GM19240 (cell line): ENCODE measurements around the gene WASHC2C.
"Not testable (repeated sequence)": the region's sequence is repeated elsewhere in the genome, so short reads cannot be mapped to it uniquely, and the experiment has no call there.

ENCODE experiments used
- DNase-seq: peaks from one replicate; pipeline ENCODE4 v3.0.0; 2011; ENCODE audit warnings: low spot score; ENCODE audit not compliant: insufficient read length

WASHC2C gene

DNA sequence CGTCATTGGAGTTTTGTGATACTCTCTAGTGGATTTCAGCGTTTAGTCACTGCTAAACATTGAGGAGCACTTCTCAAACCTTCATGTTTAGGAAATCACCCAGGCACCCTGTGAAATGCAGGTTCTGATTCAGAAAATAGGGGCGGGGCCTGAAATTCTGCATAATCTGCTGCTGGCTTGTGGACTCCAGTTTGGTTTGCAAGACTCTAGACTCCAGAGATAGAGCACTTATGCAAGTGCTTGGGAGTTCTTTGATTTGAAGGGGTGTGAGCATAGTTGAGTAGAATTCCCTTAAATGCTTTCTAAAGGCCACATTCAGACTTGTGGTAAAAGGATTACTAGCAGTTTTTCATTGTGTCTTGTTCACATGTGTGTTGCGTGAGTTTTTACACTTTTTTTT, 41.3 kb downstream of the WASHC2C start:
- not testable (repeated sequence) for DNase-seq

DNA sequence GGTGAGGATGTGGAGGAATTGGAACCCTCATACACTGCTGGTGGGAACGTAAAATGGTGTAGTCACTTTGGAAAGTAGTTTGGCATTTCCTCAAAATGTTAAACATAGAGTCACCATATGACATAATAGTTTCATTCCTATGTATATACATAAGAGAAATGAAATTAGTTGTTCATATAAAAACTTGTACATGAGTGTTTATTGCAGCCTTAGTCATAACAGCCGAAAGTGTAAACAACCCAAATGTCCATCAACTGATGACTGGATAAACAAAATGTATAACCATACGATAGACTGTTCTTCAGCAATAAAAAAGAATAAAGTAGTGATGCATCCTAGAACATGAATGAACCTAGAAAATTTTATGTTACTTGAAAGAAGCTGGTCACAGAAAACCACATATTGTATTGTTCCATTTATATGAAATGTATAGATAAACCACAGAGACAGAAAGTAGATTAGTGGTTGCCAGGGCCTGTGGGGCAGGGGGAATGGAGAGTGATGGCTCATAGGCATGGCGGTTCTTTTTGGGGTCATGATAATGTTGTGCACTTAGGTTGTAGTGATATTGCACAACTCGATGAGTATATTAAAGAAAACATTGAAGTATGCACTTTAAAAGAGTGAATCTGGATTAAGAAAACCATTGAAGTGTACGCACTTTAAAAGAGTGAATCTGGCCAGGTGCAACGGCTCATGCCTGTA, 44.8 kb downstream of the WASHC2C start:
- DNase-seq: not testable (repeated sequence)

DNA sequence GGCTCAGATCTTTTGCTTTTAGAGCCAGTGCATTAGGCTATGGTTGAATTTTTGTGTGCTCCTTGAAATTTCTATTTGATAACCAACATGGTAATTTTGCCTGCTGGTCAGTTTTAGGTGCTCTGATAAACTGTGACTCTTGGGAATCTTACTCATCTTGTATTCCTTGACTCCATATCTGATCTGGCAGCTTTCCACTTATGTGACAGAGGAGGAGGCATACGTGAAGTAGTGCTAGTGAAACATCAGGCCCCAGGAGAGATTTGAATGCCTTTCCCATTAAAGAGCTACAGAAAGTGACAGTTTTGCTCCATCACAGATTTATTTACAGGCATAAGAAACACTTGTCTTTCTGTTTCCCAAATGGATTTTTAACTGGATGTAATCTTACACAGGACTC, 59.2 kb downstream of the WASHC2C start:
- DNase-seq: not testable (repeated sequence)

GRCh38 chr10:45787212-45787741, 60.2 kb downstream of the WASHC2C start:
- DNase-seq: not testable (repeated sequence)

GRCh38 chr10:45789991-45790390, 62.9 kb downstream of the WASHC2C start:
- DNase-seq: not testable (repeated sequence)

DNA sequence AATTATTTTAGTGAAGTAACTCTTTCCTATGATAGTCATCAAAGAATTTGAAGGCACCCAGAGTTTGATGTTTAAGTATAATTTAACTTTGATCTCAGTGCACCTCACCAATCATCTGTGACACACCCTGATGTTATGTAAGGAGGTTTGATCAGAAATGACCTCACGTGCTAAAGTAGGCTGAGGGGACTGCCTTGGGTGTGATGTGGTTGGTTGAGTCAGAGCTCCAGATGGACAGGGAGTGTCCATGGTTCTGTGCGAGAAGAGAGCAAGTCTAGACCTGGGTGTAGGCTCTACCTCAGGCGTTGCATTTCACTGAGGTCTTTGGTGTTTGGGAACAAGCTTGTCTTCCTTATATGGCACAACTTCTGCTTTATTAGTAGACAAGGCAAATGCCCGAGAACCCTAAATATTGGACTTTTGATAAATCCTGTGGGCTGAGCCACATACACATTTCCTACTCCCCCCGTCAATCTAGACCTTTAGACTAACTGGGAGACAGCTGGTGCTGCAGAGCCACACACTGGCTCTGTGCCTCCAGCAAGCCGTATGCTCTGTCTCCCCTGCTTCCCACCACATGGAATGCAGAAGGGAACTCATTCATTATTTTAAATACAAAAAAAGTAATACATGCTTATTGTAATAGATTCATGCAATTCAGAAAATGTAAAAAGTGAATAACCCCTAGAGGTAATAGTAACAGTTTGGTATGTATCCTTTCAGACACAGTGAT, 63.8 kb downstream of the WASHC2C start:
- DNase-seq: not testable (repeated sequence)

DNA sequence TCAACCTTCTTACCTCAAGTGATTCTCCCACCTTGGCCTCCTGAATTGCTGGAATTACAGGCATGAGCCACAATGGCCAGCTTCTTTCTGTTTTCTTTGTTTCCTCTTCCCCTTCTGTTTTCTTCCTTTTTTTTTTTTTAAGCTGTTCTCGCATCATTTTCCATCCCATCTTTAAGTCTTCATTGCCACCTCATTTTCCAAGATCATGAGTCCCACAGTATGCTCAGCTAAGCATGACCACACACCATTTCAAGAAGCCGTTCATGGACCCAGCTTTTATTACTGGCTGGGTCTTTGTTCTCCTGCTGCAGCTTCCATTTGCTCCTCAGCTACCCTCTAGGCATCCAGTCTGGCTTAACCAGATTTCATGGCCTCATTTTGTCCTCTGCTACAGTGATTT, 67.7 kb downstream of the WASHC2C start:
- not testable (repeated sequence) for DNase-seq

DNA sequence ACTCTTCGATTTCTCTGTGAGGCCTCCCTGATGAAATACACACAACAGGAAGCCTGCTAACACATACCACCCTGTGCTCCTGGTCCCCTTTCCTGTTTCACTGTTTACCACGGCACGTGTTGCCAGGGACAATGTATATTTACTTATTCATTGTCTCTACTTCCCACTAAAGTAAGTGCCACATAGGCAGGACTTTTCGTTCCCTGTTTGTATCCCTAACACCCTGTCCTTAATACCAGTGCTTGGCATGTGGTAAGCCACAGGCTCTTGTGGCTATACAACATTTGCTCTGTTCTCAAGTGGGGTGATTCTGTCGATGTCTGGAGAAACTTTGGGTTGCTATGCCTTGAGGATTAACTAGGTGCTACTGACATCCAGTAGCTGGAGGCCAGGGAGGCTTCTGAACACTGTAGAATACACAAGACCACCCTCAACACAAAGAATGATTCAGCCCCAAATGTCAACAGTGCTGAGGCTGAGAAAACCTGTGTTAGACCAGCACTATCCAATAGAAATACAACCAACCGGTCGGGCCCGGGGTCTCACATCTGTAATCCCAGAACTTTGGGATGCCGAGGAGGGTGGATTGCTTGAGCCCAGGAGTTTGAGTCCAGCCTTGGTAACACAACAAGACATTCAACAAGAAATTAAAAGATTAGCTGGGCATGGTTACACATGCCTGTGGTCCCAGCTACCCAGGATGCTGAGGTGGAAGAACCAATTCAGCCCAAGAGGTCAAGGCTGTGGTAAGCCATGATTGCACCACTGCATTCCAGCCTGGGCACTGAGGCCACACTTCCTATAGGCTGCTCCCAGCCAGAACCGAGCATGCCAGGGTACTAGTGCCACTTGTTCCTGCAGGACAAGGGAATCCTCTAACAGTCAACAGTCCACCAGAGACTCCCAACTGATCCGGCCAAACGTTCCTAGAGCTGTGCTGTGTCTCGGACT, 76.3 kb downstream of the WASHC2C start:
- DNase-seq: not testable (repeated sequence)

DNA sequence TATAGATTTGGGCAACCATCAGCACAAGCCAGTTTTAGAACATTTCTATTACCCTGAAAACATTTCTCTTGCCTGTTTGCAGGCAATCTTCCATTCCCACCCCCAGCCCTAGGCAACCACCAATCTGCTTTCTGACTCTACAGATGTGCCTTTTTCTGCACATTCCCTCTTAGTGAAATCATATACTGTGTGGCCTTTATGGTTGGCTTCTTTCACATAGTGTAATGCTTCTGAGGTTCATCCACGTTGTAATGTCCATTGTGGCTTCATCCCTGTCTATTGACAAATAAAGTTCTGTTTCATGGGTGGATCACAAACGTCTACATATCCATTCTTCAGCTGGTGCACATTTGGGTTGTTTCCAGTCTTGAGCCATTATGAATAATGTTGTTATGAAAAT, 77.9 kb downstream of the WASHC2C start:
- DNase-seq: not testable (repeated sequence)

GRCh38 chr10:45809837-45810236, 82.8 kb downstream of the WASHC2C start:
- DNase-seq: no peak

DNA sequence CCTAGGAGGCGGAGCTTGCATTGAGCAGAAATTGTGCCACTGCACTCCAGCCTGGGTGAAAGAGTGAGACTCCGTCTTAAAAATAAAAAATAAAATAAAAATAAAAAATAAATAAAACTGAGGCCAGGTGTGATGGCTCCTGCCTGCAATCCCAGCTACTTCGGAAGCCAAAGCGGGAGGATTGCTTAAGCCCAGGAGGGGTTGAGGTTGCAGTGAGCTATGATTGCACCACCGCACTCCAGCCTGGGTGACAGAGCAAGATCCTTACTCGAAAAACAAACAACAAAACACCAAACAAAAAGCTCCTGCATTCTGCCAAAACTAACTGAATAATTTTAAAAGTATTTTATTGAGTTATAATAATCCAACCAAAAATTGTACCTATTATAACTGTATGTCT, 84.0 kb downstream of the WASHC2C start:
- no peak for DNase-seq

DNA sequence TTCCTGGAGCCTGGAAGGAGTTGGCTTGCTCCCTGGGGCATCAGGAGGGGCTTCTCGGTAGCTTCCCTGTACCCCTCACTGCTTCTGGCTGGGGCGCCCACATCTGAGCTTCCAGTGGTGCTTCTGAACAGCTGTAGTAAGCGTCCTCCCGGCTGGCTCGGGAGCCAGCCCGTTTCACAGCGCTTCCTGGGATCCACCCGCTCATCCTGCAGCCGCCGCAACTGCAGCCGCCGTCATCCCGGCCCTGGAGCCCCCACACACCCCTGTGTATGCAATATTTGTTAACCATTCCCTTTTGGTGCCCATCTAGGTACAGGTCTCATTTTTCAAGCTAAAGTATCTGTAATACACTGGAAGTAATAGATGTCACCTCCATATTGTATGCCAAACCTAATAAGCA, 85.9 kb downstream of the WASHC2C start:
- DNase-seq: not testable (repeated sequence)

- DNase-seq: not testable (repeated sequence)
Observed at GRCh38 chr10:45814146-45814545, 87.1 kb downstream of the WASHC2C start.

DNA sequence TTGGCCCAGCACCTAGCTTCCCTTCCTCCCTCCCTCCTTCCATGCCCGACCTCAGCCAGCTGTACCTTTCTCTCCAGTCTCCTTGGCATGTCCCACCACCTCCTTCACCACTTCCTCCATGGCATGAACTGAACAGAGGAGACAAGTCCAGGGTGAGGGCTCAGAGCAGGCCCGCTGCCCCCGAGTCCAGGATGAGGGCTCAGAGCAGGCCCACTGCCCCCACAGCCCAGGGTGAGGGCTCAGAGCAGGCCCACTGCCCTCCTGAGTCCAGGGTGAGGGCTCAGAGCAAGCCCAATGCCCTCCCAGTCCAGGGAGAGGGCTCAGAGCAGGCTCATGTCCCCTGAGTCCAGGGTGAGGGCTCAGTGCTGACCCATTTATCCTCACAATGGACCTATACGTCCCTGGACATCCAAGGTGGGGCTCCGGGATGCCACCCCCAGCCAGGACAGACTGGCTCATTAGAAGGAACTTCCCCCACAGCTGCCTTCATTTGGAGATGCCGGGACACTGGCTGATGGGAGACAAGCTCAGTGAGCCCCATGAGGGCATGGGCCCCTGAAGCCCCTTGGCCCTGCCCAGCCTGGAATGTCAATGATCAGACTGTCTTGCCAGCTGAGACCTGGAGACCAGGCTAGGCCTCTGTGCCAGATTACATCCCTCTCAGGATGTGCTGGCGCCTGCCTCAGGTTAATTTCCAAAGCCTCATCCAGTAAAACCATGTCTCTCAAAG, 90.2 kb downstream of the WASHC2C start:
- DNase-seq: no peak

DNA sequence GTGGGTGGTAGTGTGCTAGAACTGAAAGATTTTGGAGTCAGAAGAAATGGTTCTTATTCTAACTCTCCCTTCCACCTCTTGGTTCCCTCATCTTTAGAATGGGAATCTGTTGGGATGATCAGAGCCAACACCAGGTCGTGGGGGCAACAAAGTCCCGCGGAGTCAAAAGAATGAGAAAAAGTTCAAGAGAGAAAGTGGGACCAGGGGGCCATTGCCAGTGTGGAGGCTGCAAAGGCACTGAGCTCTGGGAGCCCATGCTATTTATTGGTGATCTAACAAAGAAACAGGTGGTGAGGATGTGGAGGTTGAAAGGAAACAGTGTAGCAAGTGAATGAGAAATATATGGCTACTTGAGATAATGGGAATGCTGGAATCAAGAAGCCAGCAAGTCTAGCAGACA, 90.8 kb downstream of the WASHC2C start:
- no peak for DNase-seq

- no peak for DNase-seq
Observed at GRCh38 chr10:45819552-45819951, 92.5 kb downstream of the WASHC2C start.

DNA sequence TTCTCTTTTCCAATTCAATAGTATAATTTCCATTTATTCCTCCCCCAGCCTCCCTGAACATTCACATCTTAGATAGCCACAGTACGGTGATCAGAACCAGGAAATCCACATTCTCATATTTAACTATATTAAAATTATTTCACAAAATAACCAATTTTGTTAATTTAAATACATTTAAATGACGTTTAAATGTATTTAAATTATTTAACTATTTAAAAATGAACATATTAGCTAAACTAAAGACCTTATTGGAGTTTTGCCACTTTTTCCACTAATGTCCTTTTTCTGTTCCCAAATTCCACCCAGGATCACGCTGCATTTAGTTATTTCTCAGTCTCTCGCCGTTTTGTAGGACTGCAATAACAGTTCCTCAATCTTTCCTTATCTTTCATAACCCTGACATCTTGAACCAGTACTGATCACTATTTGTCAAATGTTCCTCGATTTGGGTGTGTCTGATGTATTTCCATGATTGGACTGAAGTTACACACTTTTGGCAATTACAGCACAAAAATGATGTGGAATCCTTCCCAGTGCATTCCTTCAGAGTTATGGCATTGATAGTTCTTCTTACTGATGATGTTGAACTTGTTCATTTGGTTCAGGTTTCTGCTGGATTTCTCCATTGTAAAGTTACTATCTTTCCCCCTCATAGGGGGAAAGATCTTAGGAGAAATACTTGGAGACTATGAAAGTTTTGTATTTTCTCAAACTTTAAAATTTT, 93.2 kb downstream of the WASHC2C start:
- DNase-seq: not testable (repeated sequence)

GRCh38 chr10:45822918-45823317, 95.9 kb downstream of the WASHC2C start:
- DNase-seq: not testable (repeated sequence)
